Activated CD8-positive, alpha-beta memory T cell treated with anti-CD3 and anti-CD28 coated beads for 4 hours (primary cell): Measurements from ENCODE around the gene SYT15B.
"Not testable (repeated sequence)": the region's sequence is repeated elsewhere in the genome, so short reads cannot be mapped to it uniquely, and the experiment has no call there.

ENCODE experiments used
- DNase-seq, 2 donors: peaks; one replicate each; pipeline ENCODE4 v3.0.0-alpha.2; 2020; ENCODE audit warnings: low read depth in 2 of 2

Gene SYT15B

GRCh38 chr10:47725740-47726139 is 37.7 kb downstream of the SYT15B start:
- DNase-seq = not testable (repeated sequence)

GRCh38 chr10:47725047-47725446 is 38.3 kb downstream of the SYT15B start:
- not testable (repeated sequence) for DNase-seq

GRCh38 chr10:47724119-47724518 is 39.3 kb downstream of the SYT15B start:
- DNase-seq = not testable (repeated sequence)

- not testable (repeated sequence) for DNase-seq
Observed at GRCh38 chr10:47723362-47723761, 40.0 kb downstream of the SYT15B start.

- not testable (repeated sequence) for DNase-seq
Observed at GRCh38 chr10:47717011-47717769, 46.2 kb downstream of the SYT15B start.
